GM21737 (cell line): Measurements from ENCODE around the gene CDCA5.
A peak's percentile ranks its signal among the peaks of the same experiment; 100 is the strongest.
"Not testable (repeated sequence)": the region's sequence is repeated elsewhere in the genome, so short reads cannot be mapped to it uniquely, and the experiment has no call there.

Experiments used
- ATAC-seq: cut with Tn5 transposase; IDR thresholded peaks from one replicate; pipeline ENCODE4 v1.9.1; 2021; ENCODE audit warnings: mild to moderate bottlenecking, moderate library complexity; ENCODE audit not compliant: unreplicated experiment

Gene CDCA5

GRCh38 chr11:65119670-65119995 lies 35.8 kb upstream of the CDCA5 start:
- no peak for ATAC-seq

DNA sequence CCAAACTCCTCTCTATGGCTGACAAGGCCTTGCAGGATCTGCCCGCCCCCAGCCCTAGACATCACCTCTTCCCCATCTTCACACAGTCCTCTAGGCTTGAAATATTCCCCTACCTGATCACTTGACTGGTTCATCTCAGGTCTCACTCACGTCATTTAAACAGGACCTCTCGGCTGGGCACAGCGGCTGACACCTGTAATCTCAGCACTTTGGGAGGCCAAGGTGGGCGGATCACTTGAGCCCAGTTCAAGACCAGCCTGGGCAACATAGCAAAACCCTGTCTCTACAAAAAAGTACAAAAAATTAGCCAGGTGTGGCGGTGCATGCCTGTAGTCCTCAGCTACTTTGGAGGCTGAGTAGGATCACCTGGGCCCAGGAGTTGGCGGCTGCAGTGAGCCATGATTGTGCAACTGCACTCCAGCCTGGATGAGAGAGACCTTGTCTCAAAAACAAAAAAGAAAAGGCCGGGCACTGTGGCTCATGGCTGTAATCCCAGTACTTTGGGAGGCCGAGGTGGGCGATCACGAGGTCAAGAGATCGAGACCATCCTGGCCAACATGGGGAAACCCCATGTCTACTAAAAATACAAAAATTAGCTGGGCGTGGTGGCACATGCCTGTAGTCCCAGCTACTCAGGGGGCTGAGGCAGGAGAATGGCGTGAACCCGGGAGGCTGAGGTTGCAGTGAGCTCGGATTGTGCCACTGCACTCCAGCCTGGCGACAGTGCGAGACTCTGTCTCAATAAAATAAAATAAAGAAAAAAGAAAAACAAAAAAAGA lies 35.2 kb upstream of the CDCA5 start:
- not testable (repeated sequence) for ATAC-seq

- no peak for ATAC-seq
Measured at GRCh38 chr11:65118097-65118837, 34.4 kb upstream of the CDCA5 start.

- ATAC-seq, result peak; percentile 44
Measured at GRCh38 chr11:65117206-65118096, 33.6 kb upstream of the CDCA5 start, which contains the start of gene ZNHIT2. ZNHIT2 (minus strand) TSS chr11:65117701; CDS start chr11:65117653, 48 bp downstream.

DNA sequence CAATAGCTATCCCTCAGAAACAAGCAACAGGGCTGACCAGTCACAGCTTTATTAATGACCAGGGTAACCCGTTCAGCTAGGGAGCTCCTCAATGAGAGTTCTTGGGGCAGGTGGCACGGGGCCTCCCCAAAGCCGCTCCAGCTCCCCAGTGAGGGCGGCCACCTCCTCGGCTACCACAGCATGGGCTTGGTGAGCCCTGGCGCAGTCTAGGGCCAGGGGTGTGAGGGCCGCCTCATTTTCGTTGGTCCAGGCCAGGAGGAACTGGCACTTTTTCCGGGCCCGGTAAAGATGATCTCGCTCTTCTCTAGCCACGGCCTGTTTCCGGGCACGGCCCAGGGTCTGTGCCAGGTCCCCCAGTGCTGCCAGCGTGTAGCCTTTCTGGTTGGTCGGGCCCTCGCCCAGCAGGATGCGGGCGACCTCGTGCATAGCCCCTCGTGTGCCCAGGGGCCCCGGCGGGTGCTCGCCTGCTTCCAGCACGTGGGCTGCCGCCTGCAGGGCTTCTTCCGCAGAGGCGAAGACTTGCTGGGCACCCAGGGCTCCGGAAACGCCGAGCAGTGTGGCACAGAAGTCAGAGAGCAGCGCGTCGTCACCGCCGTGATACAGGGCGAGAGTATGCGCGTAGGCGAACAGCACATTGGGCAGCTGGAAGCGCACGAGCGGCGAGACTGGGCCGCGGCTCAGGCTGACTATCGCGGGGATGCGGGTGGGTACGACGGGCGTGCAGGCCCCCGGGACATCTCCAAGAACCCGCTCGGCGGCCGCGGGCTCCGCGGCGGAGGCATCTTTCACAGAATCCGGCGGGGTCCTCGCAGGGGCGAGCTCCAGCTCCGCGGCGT lies 32.7 kb upstream of the CDCA5 start:
- ATAC-seq, result no peak

DNA sequence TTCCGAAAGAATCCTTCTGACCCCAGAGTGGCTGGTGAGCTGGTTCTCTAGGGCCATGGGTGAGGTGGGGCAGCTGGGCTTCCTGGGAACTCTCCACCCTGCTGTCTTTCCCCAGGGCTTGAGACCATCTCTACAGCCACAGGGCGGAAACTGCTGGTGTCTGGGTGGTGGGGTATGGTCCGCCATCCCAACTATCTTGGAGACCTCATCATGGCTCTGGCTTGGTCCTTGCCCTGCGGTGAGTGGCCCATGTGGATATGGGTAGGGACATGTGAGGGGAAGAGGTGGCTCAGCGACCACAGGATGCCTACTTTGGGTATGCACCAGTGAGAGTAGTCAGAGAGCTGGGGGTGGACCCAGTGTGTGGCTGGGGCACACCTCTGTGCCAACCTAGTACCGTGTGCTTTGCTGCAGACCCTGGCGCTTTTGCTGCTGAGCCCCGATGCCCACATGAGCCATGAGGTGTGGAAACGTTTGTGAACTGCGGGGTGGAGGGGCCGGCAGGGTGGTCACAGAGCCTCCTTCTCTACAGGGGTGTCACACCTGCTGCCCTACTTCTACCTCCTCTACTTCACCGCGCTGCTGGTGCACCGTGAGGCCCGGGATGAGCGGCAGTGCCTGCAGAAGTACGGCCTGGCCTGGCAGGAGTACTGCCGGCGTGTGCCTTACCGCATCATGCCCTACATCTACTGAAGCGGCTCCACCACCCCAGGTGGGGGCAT lies 31.7 kb upstream of the CDCA5 start:
- ATAC-seq, result no peak

GRCh38 chr11:65114538-65115171 lies 30.8 kb upstream of the CDCA5 start:
- no peak for ATAC-seq

GRCh38 chr11:65113839-65114238 lies 30.0 kb upstream of the CDCA5 start:
- no peak for ATAC-seq

DNA sequence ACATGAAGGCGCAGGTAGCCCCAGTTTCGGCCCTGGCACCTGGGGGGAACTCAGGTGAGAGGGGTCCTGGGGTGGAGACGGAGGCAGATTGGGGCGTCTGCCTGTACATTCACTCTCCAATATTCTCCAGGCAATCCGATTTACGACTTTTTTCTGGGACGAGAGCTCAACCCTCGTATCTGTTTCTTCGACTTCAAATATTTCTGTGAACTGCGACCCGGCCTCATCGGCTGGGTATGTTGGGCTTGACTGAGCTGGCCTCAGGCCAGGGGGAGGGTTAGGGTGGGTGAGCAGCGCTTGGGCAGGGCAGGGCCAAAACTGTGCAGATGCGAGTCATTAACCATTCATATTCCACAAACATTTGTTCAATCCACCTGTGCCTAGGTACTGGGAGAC lies 29.5 kb upstream of the CDCA5 start:
- no peak for ATAC-seq

DNA sequence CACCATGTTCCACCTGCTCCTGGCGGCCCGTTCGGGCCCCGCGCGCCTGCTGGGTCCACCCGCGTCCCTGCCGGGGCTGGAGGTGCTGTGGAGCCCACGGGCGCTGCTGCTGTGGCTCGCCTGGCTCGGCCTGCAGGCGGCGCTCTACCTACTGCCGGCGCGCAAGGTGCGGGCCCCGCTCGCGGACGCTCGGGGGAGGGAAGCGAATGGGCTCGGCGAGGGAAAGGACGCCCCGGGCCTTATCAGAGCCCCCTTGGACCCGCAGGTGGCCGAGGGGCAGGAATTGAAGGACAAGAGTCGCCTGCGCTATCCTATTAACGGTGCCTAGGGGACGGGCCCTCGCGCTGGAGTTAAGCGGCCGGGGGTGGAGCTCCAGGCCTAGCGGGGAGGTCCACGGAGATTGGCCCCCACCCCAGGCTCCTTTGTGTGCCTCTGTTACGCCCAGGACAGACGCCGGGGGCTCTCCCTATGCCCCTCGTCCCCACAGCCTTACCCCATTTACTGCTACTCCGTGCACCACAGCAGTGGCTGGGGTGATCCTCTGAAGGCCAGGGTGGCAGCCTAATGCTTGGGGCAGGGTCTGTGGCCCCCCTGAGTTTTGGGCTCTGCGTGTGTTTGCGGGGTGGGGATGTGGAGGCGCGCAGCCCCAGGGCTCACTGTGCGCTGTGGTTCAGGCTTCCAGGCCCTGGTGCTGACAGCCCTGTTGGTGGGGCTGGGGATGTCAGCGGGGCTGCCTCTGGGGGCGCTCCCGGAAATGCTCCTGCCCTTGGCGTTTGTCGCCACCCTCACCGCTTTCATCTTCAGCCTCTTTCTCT lies 28.9 kb upstream of the CDCA5 start:
- ATAC-seq, result peak; percentile 27

GRCh38 chr11:65111744-65112545 lies 28.1 kb upstream of the CDCA5 start, which contains the start of gene TM7SF2:
TM7SF2 (plus strand) TSS chr11:65111872; CDS start chr11:65112016, 144 bp downstream.
- peak; percentile 48 for ATAC-seq

GRCh38 chr11:65111159-65111743 lies 27.4 kb upstream of the CDCA5 start:
- ATAC-seq, result no peak

GRCh38 chr11:65110354-65110861 lies 26.6 kb upstream of the CDCA5 start:
- no peak for ATAC-seq

DNA sequence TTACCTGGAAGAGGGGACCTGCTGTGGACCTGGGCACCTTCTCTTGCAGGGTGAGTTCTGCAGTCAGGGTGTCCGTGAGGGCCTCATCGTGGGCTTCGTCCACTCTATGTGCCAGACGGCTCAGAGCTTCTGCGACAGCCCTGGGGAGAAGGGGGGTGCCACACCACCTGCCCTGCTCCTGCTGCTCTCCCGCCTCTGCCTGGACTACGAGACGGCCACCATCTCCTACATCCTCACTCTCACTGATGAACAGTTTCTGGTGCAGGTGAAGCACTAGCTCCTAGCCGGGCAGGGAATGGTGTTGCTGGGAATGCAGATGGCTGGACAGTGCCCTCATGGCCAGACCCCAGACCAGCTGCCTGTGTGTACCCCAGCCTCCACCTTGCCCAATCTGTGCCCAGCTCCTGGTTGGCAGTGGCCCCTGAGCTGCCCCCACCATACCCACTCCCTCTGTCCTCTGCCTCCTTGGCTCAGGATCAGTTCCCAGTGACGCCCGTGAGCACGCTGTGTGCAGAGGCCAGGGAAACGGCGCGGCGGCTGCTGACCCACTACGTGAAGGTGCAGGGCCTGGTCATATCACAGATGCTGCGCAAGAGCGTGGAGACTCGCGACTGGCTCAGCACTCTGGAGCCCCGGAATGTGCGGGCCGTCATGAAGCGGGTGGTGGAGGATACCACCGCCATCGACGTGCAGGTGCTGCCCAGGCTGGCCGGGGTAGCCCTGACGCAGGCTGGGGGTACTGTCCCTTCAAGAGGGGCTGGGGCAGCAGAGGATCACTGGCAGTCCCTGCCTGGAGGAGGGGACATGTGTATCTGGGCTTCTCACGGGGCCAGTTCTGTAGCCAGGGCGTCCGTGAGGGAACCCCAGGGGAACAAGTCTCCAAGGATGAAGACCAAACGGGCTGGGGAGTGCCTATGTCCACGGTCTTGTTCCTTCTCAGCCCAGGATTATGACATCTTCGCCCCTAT lies 25.7 kb upstream of the CDCA5 start:
- no peak for ATAC-seq

- ATAC-seq, result no peak
Measured at GRCh38 chr11:65108469-65109123, 24.8 kb upstream of the CDCA5 start.
